HepG2 (cell line): Measurements from ENCODE around the gene SNX15. TPM values are rescaled to one million over a fixed set of nuclear protein-coding genes. Genes with fewer than 3 reads are reported as not detected.

Experiments
- EP300 ChIP-seq, 3 experiments: sonication (generic) in 1 of 3; formaldehyde crosslinking in 1 of 3; IDR thresholded peaks; 2 replicates each; pipeline versions ENCODE4 v1.5.1 to v1.6.1; 2011 to 2020; ENCODE audit warnings: low read depth in 2 of 3, low read length in 2 of 3, borderline replicate concordance in 1 of 3, improper control_type of control experiment in 1 of 3, mild to moderate bottlenecking in 1 of 3, missing genetic modification reagents in 1 of 3, moderate library complexity in 1 of 3
- IKZF1 ChIP-seq: fragments of 450-650 bp; IDR thresholded peaks from 2 replicates; pipeline ENCODE4 v1.7.1; 2016
- KLF11 ChIP-seq: IDR thresholded peaks from 2 replicates; pipeline ENCODE4 v1.6.1; 2016; ENCODE audit warnings: missing compliant biosample characterization
- MIXL1 ChIP-seq: IDR thresholded peaks from 2 replicates; pipeline ENCODE4 v1.6.1; 2016
- RBAK ChIP-seq: sonication (generic); formaldehyde crosslinking; IDR thresholded peaks from 2 replicates; pipeline ENCODE4 v1.5.1; 2020; ENCODE audit warnings: mild to moderate bottlenecking, missing genetic modification reagents
- RXRB ChIP-seq: IDR thresholded peaks from 2 replicates; pipeline ENCODE4 v1.6.1; 2016; ENCODE audit warnings: borderline replicate concordance, missing genetic modification reagents, missing compliant biosample characterization
- TBL1XR1 ChIP-seq: fragments of 150-350 bp; IDR thresholded peaks from 2 replicates; pipeline ENCODE4 v1.6.1; 2014; ENCODE audit warnings: borderline replicate concordance, low read length; ENCODE audit not compliant: partially characterized antibody
- ZNF33A ChIP-seq: sonication (generic); formaldehyde crosslinking; IDR thresholded peaks from 2 replicates; pipeline ENCODE4 v1.5.1; 2020; ENCODE audit warnings: missing genetic modification reagents, mild to moderate bottlenecking, moderate library complexity, borderline replicate concordance
- ZNF558 ChIP-seq: sonication (generic); formaldehyde crosslinking; IDR thresholded peaks from 2 replicates; pipeline ENCODE4 v1.9.0; 2022; ENCODE audit warnings: mild to moderate bottlenecking, missing genetic modification reagents, borderline replicate concordance
- ZSCAN22 ChIP-seq: sonication (generic); formaldehyde crosslinking; IDR thresholded peaks from 2 replicates; pipeline ENCODE4 v1.4.0; 2020; ENCODE audit warnings: mild to moderate bottlenecking, missing genetic modification reagents
- polyA plus RNA-seq, 8 experiments: library from polyadenylated mRNA; depleted of rRNA in 3 of 8; stranded (reverse) in 7 of 8; unstranded in 1 of 8; fragments of >200 nt; fragmentation: Illumina TruSeq in 4 of 8; extraction: Trizol in 4 of 8; gene quantifications; 2 replicates each; pipeline versions ENCODE4 v1.2.1 to v1.2.3, GENCODE V29; 2011 to 2016; ENCODE audit warnings: low read depth in 4 of 8, missing spikeins in 1 of 8, mixed read lengths in 1 of 8; ENCODE audit not compliant: insufficient read depth in 1 of 8
- total RNA-seq, 5 experiments: library from RNA; depleted of rRNA; stranded (reverse); fragments of >200 nt; fragmentation: Illumina TruSeq; extraction: Trizol; gene quantifications; 2 replicates each; pipeline ENCODE4 v1.2.3, GENCODE V29; 2016; ENCODE audit warnings: low read depth in 1 of 5
- TF ChIP-seq, protein P1 (sequence below): sonication (generic); formaldehyde crosslinking; IDR thresholded peaks from 2 replicates; pipeline ENCODE4 v1.4.0; 2020; ENCODE audit warnings: missing genetic modification reagents
- TF ChIP-seq, protein P2 (sequence below): sonication (generic); formaldehyde crosslinking; IDR thresholded peaks from 2 replicates; pipeline ENCODE4 v1.4.0; 2020; ENCODE audit warnings: missing genetic modification reagents
- TF ChIP-seq, protein P3 (sequence below): sonication (generic); formaldehyde crosslinking; conservative IDR thresholded peaks from 2 replicates; pipeline ENCODE4 v1.4.0; 2020; ENCODE audit warnings: missing genetic modification reagents
- TF ChIP-seq, protein P4 (sequence below): IDR thresholded peaks from 2 replicates; pipeline ENCODE4 v1.6.1; 2016; ENCODE audit warnings: missing compliant biosample characterization, missing genetic modification reagents, borderline replicate concordance
- TF ChIP-seq, protein P5 (sequence below): sonication (generic); formaldehyde crosslinking; conservative IDR thresholded peaks from 2 replicates; pipeline ENCODE4 v1.5.0; 2020; ENCODE audit warnings: missing genetic modification reagents
- TF ChIP-seq, protein P6 (sequence below): sonication (generic); formaldehyde crosslinking; IDR thresholded peaks from 2 replicates; pipeline ENCODE4 v1.4.0; 2020; ENCODE audit warnings: mild to moderate bottlenecking, missing genetic modification reagents, borderline replicate concordance

Gene SNX15
- total and polyA plus RNA-seq, 2 of the 13 experiments (the other 11 are each of a cell fraction or from before 2014, with no cell fraction given), result 19.1 to 22.6 TPM

DNA sequence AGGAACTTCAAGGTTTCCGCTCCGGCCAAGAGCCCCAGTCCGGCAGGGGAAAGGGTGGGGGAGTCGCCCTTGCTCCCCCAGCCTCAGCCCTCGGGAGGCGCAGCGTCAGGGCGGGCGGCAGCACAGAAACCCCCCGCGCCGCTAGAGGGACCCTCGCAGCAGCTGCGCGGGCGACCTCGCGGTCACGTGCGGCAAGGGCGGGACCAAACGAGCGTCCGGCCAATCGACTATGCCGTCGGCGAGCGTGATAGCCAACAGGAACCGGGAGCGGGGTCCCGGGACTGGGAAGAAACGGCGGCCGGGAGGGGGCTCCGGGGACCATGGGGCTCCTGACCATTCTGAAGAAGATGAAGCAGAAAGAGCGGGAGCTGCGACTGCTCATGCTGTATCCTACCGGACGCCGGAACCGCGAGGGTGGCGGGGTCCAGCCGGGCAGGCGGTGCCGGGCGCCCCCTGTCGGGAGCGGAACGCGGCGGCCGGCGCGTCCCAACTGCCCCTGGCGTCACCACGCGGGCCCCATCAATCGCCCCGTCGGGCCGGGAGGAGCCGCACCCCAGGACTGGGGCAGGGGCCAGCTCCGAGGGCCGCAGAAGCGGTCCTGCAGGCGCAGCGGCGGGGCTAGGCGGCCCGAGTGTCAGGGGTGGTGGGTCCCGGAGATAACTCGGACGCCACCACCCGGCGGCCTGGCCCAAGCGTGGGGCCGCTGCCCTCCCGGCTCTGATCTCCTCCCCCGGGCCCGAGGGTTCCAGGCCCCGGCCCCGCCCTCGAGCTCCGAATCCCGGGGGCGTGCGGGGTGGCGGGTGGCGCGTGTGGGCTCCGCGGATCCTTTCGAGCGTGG is 13.1 kb upstream of the SNX15 start, which contains the start of gene ARL2 (continued):
- TF ChIP-seq, protein P1, sequence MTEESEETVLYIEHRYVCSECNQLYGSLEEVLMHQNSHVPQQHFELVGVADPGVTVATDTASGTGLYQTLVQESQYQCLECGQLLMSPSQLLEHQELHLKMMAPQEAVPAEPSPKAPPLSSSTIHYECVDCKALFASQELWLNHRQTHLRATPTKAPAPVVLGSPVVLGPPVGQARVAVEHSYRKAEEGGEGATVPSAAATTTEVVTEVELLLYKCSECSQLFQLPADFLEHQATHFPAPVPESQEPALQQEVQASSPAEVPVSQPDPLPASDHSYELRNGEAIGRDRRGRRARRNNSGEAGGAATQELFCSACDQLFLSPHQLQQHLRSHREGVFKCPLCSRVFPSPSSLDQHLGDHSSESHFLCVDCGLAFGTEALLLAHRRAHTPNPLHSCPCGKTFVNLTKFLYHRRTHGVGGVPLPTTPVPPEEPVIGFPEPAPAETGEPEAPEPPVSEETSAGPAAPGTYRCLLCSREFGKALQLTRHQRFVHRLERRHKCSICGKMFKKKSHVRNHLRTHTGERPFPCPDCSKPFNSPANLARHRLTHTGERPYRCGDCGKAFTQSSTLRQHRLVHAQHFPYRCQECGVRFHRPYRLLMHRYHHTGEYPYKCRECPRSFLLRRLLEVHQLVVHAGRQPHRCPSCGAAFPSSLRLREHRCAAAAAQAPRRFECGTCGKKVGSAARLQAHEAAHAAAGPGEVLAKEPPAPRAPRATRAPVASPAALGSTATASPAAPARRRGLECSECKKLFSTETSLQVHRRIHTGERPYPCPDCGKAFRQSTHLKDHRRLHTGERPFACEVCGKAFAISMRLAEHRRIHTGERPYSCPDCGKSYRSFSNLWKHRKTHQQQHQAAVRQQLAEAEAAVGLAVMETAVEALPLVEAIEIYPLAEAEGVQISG (CRISPR knock-in tag), result peak; percentile 82
- no peak for TF ChIP-seq MIXL1 (CRISPR knock-in tag)
- TF ChIP-seq ZSCAN22, result peak; percentile 68
- peak; percentile 58; the same call in 1 of the 2 replicates for TF ChIP-seq ZNF558 (CRISPR knock-in tag)
- TF ChIP-seq EP300 (IDR thresholded peaks at IDR 0.05; ENCODE audit: low read depth in 2 of 2, low read length in 2 of 2), result no peak
- no peak for TF ChIP-seq EP300 (CRISPR knock-in tag; IDR thresholded peaks at IDR 0.05; ENCODE audit: borderline replicate concordance)
- TF ChIP-seq, protein P2, sequence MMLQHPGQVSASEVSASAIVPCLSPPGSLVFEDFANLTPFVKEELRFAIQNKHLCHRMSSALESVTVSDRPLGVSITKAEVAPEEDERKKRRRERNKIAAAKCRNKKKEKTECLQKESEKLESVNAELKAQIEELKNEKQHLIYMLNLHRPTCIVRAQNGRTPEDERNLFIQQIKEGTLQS (CRISPR knock-in tag), result no peak
- TF ChIP-seq, protein P3, sequence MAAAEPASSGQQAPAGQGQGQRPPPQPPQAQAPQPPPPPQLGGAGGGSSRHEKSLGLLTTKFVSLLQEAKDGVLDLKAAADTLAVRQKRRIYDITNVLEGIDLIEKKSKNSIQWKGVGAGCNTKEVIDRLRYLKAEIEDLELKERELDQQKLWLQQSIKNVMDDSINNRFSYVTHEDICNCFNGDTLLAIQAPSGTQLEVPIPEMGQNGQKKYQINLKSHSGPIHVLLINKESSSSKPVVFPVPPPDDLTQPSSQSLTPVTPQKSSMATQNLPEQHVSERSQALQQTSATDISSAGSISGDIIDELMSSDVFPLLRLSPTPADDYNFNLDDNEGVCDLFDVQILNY (CRISPR knock-in tag), result peak; percentile 18; the same call in 1 of the 2 replicates
- TF ChIP-seq RBAK (CRISPR knock-in tag), result no peak
- TF ChIP-seq, protein P4, sequence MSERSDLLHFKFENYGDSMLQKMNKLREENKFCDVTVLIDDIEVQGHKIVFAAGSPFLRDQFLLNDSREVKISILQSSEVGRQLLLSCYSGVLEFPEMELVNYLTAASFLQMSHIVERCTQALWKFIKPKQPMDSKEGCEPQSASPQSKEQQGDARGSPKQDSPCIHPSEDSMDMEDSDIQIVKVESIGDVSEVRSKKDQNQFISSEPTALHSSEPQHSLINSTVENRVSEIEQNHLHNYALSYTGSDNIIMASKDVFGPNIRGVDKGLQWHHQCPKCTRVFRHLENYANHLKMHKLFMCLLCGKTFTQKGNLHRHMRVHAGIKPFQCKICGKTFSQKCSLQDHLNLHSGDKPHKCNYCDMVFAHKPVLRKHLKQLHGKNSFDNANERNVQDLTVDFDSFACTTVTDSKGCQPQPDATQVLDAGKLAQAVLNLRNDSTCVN, result no peak
- no peak for TF ChIP-seq KLF11 (CRISPR knock-in tag)
- TF ChIP-seq RXRB (CRISPR knock-in tag), result peak; percentile 34
- TF ChIP-seq, protein P5, sequence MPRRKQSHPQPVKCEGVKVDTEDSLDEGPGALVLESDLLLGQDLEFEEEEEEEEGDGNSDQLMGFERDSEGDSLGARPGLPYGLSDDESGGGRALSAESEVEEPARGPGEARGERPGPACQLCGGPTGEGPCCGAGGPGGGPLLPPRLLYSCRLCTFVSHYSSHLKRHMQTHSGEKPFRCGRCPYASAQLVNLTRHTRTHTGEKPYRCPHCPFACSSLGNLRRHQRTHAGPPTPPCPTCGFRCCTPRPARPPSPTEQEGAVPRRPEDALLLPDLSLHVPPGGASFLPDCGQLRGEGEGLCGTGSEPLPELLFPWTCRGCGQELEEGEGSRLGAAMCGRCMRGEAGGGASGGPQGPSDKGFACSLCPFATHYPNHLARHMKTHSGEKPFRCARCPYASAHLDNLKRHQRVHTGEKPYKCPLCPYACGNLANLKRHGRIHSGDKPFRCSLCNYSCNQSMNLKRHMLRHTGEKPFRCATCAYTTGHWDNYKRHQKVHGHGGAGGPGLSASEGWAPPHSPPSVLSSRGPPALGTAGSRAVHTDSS (CRISPR knock-in tag), result no peak
- TF ChIP-seq TBL1XR1, result no peak
- TF ChIP-seq IKZF1, result no peak
- TF ChIP-seq, protein P6, sequence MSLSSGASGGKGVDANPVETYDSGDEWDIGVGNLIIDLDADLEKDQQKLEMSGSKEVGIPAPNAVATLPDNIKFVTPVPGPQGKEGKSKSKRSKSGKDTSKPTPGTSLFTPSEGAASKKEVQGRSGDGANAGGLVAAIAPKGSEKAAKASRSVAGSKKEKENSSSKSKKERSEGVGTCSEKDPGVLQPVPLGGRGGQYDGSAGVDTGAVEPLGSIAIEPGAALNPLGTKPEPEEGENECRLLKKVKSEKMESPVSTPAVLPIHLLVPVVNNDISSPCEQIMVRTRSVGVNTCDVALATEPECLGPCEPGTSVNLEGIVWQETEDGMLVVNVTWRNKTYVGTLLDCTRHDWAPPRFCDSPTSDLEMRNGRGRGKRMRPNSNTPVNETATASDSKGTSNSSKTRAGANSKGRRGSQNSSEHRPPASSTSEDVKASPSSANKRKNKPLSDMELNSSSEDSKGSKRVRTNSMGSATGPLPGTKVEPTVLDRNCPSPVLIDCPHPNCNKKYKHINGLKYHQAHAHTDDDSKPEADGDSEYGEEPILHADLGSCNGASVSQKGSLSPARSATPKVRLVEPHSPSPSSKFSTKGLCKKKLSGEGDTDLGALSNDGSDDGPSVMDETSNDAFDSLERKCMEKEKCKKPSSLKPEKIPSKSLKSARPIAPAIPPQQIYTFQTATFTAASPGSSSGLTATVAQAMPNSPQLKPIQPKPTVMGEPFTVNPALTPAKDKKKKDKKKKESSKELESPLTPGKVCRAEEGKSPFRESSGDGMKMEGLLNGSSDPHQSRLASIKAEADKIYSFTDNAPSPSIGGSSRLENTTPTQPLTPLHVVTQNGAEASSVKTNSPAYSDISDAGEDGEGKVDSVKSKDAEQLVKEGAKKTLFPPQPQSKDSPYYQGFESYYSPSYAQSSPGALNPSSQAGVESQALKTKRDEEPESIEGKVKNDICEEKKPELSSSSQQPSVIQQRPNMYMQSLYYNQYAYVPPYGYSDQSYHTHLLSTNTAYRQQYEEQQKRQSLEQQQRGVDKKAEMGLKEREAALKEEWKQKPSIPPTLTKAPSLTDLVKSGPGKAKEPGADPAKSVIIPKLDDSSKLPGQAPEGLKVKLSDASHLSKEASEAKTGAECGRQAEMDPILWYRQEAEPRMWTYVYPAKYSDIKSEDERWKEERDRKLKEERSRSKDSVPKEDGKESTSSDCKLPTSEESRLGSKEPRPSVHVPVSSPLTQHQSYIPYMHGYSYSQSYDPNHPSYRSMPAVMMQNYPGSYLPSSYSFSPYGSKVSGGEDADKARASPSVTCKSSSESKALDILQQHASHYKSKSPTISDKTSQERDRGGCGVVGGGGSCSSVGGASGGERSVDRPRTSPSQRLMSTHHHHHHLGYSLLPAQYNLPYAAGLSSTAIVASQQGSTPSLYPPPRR (CRISPR knock-in tag), result no peak; the same call in 1 of the 2 replicates
- 0 out of 2 replicates have a peak, but pooled peaks have one; percentile 35 for TF ChIP-seq ZNF33A (CRISPR knock-in tag)
